ENCODE data around the gene C1D. TPM values are rescaled to one million over a fixed set of nuclear protein-coding genes. Genes with fewer than 3 reads are reported as not detected.

Gene C1D
- total and polyA plus RNA-seq, 2 donors (not counting 3 experiments of a cell fraction or from before 2014, with no cell fraction given): 11.4 to 14.0 TPM

DNA sequence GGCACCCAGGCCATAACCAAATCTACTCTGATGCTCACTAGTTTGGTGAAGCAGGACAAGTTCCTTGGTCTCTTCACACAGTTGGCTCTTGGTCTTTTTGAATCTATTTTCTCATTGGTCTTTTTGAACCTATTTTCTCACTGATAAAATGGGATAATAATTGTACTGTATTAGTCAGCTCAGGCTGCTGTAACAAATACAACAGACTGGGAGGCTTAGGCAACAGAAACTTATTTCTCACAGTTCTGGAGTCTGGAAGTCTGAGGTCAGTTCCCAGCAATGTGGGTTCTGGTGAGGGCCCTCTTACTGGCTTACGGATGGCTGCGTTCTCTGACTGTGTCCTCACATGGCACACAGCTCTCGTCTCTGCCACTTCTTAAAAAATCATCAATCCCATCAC, 63.5 kb downstream of the C1D start:
- BruUV-seq (replicated peaks): no TSS peak
- dilution Hi-C loops (cut with MboI; ENCODE audit: extremely low pct_ligation_motif_present, low sequenced_read_pairs): no loop called here
- no peak for DNase-seq (ENCODE audit: low read depth, low spot score)
- no peaks in the 10 kb centered on the region for H3K9me1 ChIP-seq (replicated peaks; ENCODE audit: control insufficient read depth, extremely low read depth, insufficient read depth, low read length)
- no peaks in the 10 kb centered on the region for H3K9me3 ChIP-seq (replicated peaks; ENCODE audit: control insufficient read depth, insufficient read depth, low read length)
- CTCF ChIA-PET: interaction anchor here (1.0 to 3.4 kb wide), 2 partner anchors 36 to 153 kb away, joined by 3 to 19 read pairs; no protein-coding TSS in a partner anchor
- peaks cover 17% of the 10 kb centered on the region for H3K4me1 ChIP-seq (ENCODE audit: control insufficient read depth, extremely low read depth, insufficient read depth, low read length)
- H2AFZ ChIP-seq (ENCODE audit: low read depth, low read length): no peak overlapping the region
- H3K4me3 ChIP-seq (replicated peaks in 1 of 3; ENCODE audit: insufficient read depth in 1 of 3, low read depth in 1 of 3, low read length in 3 of 3): no peak overlapping the region
- H3K79me2 ChIP-seq (ENCODE audit: control insufficient read depth, insufficient read depth, low read length): no peaks in the 10 kb centered on the region
- POLR2A ChIA-PET: no interaction called here
- no peaks in the 10 kb centered on the region for H3K27me3 ChIP-seq (ENCODE audit: control insufficient read depth in 2 of 2, insufficient read depth in 2 of 2, low read length in 2 of 2)
- H4K20me1 ChIP-seq (replicated peaks; ENCODE audit: control insufficient read depth, extremely low read depth, insufficient read depth, low read length): no peaks in the 10 kb centered on the region
- H3K9ac ChIP-seq (replicated peaks; ENCODE audit: extremely low read depth, insufficient read depth, low read length): no peak overlapping the region
- no peak for TF ChIP-seq JUN (IDR thresholded peaks at IDR 0.05; ENCODE audit: borderline replicate concordance, insufficient read depth, insufficient read length, low read depth)
- no peak for TF ChIP-seq MYC (IDR thresholded peaks at IDR 0.05; ENCODE audit: low read depth, low read length)
- no peak for TF ChIP-seq CTCF (IDR thresholded peaks at IDR 0.05; ENCODE audit: extremely low read depth in 1 of 2, insufficient read depth in 1 of 2, low read depth in 1 of 2, low read length in 2 of 2)
- TF ChIP-seq POLR2AphosphoS5 (IDR thresholded peaks at IDR 0.05; ENCODE audit: insufficient read depth, low read depth, low read length): no peak
- TF ChIP-seq FOS (IDR thresholded peaks at IDR 0.05; ENCODE audit: borderline replicate concordance, insufficient read depth, low read length): no peak
- no peak for TF ChIP-seq GATA2 (IDR thresholded peaks at IDR 0.05; ENCODE audit: insufficient read depth, insufficient read length, low read depth, low read length)
- no peak for TF ChIP-seq EZH2 (IDR thresholded peaks at IDR 0.05; ENCODE audit: borderline replicate concordance, low read depth, low read length, severe bottlenecking)
- TF ChIP-seq POLR2A (IDR thresholded peaks at IDR 0.05; ENCODE audit: low read depth, low read length): no peak
- no peak for TF ChIP-seq MAX (IDR thresholded peaks at IDR 0.05; ENCODE audit: insufficient read depth, insufficient read length)
- H3K4me2 ChIP-seq (ENCODE audit: insufficient read depth, low read length): no peak overlapping the region
- intact Hi-C loops (cut with micrococcal nuclease): loop anchor here (10.0 kb wide), 1 partner anchor 125 kb away; no protein-coding TSS in a partner anchor
- no peak overlapping the region for H3K27ac ChIP-seq (ENCODE audit: insufficient read depth, low read depth, low read length)
- no peak for FAIRE-seq
- H3K36me3 ChIP-seq (ENCODE audit: control insufficient read depth in 2 of 2, extremely low read depth in 1 of 2, insufficient read depth in 2 of 2, low read length in 2 of 2): no peaks in the 10 kb centered on the region
